ENCODE measurements around the gene DIAPH2.

The DIAPH2 gene

DNA sequence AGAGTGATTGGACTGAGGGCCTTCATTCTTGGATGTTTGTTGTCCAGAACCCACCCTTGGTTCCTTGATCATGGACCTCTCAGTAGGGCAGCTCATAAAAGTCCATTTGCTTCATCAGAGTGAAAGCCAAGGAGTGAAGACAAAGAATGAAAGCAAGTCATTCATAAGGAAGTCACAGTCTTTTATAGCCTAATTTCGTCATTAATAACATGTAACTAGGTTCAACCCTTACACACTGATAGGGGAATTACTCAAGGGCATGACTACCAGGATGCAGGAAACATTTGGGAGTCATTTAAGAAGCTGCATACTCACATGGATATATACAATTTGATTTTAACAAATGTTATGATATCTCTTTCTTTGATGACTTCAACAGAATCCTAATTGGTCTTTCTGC is 294.3 kb downstream of the DIAPH2 start:
- no peak for DNase-seq (ENCODE audit: low read depth)

DNA sequence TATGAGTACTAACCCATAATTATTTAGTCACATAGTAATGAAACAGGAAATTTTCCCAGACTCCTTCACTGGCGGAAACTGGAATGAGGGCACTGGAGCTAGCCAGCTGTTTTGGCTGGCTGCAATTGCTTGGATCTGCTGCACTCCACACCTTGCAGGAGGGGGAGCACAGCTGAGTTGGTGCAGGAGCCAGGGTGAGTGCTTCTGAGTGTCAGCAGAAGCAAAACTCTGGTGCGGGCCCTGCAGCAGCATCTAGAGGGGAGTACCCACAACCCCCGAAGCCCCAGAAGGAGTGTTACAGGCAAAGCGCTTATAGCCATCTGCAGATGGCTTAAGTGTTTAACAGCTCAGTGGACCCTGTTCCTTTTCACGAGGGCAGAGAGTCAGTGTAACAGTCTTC is 295.1 kb downstream of the DIAPH2 start:
- DNase-seq (ENCODE audit: low read depth): no peak

DNA sequence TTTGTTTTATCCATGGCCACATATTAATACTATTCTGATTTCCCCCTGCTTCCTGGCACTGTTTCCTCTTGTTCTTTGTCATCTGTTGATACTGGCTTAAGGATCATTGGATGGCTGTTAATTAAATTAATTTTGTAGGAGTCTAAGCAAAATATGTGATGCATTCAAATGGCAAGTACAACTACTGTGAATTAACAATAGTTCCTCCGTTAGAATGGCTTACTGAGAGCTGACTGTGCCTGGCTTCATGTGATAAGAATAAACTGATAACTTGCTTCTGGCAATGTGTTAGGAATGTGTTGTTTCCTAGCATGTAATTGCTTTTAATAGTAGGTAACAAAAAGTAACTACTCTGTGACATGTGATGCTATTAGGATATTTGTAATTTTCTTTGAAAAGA is 297.5 kb downstream of the DIAPH2 start:
- DNase-seq (ENCODE audit: low read depth): no peak

DNA sequence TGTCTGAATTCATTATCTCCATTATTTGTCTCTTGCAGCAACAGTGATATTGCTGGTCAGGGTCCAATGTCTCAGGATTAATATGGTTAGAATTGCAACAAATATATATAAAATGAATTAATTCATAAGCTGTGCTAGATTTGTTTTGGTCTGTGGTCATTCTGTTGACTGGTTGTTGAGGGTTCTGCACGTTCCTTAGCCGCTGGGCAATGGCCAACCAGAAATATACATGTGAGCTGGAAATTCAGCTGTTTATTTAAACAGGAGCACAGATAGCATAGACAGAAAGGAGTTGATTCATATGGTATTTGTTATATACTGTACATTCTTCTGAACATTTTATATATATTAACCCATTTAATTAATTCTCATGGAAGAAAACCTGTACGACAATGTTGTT is 299.9 kb downstream of the DIAPH2 start:
- DNase-seq (ENCODE audit: low read depth): no peak

DNA sequence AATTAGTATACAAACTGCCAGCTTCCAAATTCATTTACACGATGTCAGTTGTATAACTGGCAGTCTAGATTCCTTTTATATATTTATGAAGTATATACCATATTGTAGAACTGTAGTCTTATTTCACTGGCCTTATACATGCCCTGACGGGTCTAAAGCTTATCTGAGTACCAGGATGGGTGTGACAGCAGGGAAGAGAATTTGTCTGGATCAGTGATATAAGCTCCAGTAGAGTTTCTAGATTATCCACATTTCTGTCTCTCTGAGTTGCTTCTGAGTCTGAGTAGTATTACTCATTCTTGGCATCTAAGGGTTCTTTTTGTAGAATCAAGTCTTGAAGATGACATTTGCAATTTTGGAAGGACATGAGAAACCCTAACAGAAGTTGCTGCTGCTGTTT is 300.4 kb downstream of the DIAPH2 start:
- DNase-seq (ENCODE audit: low read depth): no peak

DNA sequence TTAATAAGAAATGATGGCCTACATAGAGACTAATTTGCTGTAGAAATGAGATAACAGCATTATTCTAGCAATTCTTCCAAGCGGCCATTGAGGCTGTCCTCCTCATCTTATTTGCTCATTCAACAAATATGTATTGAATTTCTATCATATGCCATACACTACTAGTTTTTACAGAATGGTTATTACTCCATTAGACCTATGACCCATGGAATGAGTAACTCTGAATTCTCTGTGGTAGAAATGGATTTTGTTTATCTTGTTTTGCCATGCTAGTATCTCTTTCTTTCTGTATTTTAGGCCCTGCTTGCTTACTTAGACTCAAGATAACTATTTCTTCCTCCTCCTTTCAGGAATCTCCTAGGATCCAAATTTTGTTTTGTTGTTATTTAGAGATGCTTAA is 302.6 kb downstream of the DIAPH2 start:
- DNase-seq (ENCODE audit: low read depth): no peak

DNA sequence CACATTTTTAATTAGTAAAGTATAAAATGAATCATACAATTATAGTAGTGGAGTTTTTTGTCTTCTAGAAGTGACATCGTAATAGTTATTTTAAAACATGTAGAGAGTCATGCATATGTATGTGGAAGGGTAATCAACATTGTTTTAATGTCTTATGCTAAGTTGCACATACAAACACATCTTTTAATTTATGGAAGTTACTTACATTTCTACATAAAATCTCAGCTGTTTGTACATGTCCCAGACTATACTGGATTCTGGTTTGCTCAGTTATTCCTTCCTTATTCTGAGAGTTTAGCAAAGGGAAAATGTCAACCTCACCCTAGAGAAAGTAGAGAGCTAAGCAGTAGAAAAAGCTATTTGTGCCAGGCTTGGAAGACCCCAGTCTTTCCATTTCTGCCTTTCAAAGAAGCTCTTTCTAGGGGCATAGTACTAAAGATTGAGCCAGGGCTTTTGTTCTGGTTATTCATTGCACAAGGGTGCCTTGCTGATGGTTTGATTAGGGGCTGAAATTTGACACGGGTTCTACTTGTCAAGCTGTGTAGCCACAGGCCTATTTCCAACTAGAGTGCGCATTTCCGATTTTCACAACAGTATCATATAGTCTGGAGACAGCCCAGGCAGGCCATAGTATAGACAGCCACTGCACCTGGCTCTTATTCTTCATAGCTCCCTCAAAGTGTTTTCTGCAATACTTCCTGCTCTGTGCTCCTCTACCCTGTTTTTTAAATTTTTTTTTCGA is 305.4 kb downstream of the DIAPH2 start:
- no peak for DNase-seq (ENCODE audit: low read depth)

DNA sequence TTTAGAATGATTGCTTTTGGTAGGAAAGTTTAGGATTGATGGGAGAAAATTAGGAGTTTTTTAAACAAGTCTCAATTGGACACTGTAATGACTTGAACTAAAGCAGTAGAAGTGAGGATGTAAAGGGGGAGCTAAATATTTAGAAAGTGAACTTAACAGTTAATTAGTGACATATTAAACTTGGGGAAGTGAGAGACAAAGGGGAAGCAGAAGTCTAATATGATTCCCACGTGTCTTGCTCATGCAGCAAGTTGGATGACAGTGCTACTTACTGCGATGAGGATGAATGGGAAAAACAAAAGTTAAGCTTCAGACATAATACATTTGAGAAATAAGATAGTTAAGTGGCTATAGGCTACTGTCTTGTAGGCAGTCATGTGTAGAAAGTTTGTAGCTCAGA is 309.5 kb downstream of the DIAPH2 start:
- no peak for DNase-seq (ENCODE audit: low read depth)

DNA sequence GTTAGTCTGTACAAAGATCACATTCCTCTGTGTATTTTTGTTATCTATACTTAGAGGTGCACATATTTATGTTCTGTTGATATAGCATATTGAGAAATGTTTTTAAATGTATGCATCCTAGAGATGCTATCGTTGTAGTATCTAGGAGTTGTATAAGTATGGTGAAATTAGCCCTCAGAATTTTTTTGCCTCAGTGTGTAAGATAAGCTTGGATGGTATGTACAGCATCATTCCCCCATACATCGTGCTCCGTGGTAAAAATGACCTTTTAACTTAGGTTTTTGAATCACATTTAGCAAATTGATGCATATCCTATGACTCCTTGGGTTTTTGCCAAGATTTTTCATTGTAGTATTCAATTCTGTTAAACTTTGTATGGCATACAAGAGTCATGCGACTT is 312.6 kb downstream of the DIAPH2 start:
- DNase-seq (ENCODE audit: low read depth): no peak

DNA sequence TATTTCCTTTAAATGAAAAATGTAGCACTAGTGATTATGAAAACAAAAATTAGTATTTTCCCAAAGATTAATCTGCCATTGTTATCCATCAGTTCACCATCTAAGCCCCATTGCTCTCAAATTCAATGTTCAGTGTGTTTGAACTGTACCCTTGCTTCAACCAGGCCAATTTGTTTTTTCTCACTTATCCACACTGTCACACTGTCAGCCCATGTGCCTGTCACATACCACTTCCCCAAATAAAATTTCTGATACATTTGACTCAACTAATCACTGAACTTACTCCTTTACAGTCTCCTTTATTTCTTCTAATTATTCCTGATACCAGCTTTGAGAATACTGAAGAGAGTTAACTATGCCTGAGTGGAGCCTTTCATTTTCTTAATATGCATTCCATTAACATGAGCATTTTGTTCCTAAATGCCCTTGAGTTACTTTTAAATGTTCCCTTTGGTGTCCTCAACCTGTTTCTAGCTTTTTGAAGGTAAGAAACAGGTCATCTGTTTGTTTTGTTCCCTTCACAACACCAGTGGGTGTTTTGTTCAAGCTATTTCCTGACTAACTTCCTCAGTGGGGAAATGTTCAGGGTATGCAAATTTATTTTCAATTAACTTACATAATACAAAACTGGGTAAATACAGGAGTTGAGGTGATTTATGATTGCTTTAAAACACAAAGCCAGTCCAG is 316.2 kb downstream of the DIAPH2 start:
- DNase-seq (ENCODE audit: low read depth): no peak

DNA sequence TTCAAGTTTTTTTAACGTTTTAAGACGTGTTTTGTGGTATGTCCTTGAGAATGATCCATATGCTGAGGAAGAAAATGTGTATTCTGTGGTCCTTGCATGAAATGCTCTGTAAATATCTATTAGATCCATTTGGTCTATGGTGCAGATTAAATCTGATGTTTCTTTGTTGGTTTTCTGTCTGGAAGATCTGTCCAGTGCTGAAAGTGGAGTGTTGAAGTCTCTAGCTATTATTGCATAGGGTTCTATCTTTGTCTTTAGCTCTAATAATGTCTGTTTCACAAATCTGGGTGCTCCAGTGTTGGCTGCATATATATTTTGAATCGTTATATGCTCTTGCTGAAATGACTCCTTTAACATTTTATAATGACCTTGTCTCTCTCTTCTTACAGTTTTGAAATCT is 321.5 kb downstream of the DIAPH2 start:
- DNase-seq (ENCODE audit: low read depth): no peak

DNA sequence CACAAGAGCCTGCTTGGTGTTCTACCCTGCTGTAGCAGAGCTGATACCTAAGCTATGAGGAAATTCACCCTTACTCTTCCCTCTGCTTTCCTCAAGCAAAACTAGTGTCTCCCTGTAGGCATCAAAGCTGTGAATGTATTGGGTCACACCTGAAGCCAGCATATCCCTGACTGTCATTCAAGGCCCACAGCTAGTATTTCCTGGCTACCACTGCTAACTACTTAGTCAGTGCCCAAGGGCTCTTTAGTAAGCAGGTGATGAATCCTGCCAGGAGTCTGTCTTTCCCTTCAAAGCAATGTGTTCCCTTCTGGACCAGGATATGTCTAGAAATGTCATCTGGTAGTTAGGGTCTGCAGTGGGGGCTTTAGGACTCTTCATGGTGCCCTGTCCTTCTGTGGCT is 324.7 kb downstream of the DIAPH2 start:
- DNase-seq (ENCODE audit: low read depth): no peak

DNA sequence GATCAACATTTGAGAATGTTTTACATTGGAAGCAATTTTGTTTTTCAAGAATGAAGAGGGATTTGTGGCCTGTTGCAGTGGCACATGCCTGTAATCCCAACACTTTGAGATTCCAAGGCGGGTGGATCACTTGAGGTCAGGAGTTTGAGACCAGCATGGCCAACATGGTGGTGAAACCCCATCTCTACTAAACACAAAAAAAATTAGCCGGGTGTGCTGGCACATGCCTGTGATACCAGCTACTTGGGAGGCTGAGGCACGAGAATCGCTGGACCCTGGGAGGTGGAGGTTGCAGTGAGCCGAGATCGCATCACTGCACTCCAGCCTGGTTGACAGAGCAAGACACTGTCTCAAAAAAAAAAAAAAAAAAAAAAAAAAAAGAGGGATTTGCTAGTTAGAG is 326.9 kb downstream of the DIAPH2 start:
- DNase-seq (ENCODE audit: low read depth): no peak

DNA sequence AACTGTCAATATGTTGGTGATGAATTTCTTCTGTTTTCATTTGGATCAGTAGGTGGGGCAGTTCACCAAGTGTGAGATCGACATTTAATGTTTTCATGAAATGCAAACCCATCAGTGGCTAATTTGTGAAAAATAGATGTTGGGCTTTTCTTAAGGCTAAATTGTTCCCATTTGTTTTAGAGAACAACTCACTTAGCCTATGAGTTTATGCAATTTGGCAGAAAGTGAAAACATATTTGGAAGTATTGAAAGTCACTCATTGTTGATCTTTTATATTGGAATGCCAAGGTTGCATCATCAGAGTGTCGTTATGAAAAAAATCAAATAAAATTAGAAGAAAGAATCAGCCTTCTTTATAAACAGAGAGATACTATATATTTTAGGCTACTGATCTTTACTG is 331.5 kb downstream of the DIAPH2 start:
- no peak for DNase-seq (ENCODE audit: low read depth)

DNA sequence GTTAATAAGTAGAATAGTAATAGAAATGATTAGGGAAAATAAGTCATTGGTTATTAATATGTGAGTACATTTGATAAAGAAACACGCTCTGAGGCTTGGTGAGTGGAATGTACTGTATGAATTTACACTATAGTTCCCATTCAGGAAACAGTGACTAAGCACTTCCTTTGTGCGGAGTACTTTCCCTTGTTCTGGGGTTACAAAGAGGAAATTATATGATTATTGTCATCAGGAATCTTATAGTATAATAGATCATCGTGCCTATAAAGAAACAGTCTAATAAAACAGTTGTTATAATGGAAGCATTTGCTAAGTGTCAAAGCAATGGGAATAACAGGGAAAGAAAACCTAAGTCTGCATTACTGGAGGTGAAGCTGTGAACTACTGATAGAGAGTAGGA is 337.0 kb downstream of the DIAPH2 start:
- no peak for DNase-seq (ENCODE audit: low read depth)

DNA sequence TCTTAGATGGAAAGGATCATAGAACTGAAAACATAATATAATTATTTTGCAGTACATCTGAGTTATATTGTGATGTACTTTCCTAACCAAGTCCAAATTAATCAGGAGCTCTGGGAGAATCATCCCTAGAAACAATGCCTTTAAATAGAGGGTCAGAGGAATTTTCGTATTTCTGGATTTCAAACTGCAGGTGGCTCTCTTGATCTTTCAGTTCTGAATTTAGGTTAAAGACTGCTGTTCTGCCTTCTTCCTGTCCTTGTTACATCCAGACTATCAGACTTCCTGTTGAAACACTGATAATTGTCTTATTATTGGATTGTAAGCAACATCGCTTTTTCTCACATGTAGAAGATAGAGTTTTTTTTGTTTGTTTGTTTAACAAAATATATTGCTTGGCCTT is 341.8 kb downstream of the DIAPH2 start:
- no peak for DNase-seq (ENCODE audit: low read depth)

DNA sequence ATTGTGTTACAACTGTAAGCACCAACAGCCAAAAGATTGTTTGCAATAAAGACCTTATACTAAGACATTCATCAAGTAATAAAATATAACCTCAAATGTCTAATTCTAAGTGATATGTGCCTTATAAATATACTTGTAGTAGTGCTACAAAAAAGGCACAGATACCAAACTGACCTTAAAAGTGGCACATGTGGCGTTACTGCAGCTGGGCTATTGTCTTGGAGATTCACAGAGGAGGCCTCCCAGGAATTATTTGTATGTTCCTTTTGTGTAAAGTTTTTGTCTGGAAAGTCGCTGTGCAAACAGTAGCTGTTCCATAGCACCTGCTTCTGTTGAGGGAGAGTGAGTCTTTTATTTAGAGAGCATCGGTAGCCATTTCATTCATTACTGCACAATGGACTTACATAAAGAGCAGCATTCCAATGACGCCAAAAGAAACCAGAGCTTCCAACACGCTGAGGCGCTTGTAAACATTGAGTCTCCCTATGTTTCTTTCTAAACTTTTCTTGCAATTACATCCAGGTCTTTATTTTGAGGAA is 342.8 kb downstream of the DIAPH2 start:
- DNase-seq (ENCODE audit: low read depth): no peak

DNA sequence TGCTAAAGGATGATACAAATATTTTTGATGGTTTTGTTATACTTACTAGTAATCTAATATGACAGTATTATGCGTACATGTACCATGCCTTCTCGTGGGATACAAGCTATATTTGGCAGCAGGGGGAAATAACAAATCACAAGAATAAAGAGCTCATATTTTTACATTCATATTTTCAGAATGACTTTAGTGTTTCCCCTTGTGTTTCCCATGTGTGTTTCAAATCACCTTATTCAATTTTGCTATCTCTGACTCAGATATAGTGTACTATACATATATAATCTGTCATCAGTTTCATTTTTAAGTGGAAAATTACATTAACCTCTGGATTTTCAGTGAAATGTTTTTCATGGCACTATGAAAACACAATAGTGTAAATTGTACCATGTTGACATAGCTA is 345.8 kb downstream of the DIAPH2 start:
- DNase-seq (ENCODE audit: low read depth): no peak

DNA sequence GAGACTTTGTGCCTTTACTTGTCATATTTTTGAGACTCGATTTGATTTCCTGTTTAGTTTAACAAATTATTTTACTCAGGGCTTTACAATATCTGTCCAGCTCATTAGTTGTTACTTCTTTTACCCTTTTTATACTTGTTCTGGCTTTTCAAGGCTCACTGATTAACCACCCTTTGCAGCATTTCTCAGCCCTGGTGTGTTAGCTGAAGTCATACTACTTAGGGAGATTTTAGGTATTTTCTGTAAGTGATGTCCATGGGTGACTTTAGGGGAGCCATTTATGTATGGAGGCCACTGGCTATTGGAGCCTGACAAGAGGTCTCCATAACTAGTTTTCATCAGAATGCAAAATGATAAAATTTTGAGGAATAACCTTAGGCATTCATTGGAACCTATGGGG is 346.3 kb downstream of the DIAPH2 start:
- DNase-seq (ENCODE audit: low read depth): no peak

DNA sequence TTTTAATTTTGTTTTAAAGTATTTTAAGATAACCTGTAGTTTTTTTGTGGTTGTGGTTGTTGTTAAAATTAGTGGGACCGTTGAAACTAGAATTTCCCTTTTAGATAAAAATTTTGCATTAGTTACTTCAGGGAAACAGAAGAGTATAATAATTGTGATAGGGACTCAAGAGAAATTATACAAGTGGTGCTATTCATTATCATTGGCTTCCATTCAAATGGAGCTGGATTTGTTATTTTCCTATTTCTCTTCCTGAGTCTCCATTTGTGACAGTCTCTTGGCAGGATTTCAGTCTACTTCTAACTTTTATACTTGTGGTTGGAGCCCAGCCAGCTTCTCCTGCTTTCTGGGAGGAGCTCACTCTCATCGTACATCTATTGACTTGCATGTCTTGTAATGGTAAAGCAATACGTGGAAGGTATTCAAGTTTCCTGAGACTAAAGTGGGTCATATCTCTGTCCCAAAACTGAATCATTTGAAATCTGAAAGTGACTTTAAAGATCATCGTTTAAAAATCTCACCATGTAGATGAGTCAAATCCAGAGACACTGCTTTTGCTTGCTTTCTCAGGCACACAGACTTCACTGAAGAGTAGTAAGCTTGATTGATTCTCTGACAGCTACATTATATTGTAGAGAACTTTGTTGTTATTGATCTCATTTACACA is 354.9 kb downstream of the DIAPH2 start:
- DNase-seq (ENCODE audit: low read depth): no peak

DNA sequence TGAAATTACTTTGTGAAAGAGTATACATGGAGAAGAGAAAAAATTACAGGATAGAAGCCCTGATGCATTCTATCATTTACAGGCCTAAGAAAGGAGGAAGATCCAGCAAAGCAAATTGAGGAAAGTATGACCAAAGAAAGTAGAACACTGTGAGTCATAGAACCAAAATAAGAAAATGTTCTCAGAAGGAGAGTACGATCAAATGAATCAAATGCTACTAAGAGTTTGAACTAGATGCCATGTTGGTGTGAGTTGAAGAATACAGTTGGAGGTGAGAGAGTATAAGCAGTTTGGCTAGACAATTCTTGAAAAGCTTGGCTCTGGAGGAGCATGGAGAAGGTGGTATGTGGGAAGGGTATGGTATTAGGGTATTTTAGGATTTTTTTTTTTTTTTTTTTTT is 360.8 kb downstream of the DIAPH2 start:
- no peak for DNase-seq (ENCODE audit: low read depth)

DNA sequence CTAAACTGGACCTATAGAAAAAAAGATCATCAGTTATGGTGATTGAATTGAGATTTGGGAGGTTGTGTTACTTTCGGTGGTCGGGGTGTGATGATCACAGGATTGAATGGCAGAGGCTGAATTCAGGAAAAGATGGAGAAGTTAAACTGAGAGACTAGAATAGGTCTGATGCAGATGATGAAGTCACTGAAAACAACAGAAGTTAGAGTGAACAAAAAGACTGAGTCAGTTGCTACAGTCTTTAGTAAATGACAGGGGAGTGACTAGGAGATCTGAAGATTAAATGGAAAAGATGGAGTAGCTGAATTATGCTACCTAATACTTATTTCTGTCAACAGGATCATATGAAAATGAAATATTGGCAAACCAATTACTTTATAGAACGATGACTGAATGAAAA is 362.2 kb downstream of the DIAPH2 start:
- DNase-seq (ENCODE audit: low read depth): no peak

DNA sequence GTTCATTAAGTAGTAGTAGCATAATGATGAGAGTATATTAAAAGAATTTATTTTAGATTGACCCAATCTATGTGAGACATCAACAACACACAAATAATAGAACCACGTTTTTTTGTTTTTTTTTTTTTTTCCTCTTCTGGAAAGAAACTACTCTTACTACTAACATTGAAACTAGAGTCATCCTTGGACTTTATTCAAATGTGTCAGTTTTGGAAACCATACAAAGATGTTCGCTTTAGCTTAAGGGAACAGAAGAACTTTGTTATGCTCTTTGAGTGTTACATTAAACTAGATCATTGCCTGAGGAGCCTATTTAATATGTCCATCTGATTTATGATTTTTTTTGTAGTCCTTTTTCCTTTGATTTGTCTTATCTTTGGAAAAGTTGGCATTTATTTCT is 365.8 kb downstream of the DIAPH2 start:
- no peak for DNase-seq (ENCODE audit: low read depth)

Data from activated T-cell treated with anti-CD3 and anti-CD28 coated beads for 1 hour (primary cell).